HCT116 (cell line): ENCODE results near the gene ZFPL1. TPM values are rescaled to one million over a fixed set of nuclear protein-coding genes. Genes with fewer than 3 reads are reported as not detected.

Experiments
- ATAC-seq: fragments of 200-7000 bp; cut with Tn5 transposase; 2 replicates; pipeline ENCODE4 v1.9.1; 2020; ENCODE audit warnings: mild to moderate bottlenecking, moderate library complexity
- BruUV-seq: library from RNA; stranded (reverse); fragments of 400-500 nt; replicated peaks from 2 replicates; lab custom pipeline; 2021; lab: Mats Ljungman, UMichigan
- CTCF ChIA-PET: fragments of 300-600 bp; sonication (Branson Sonifier 250); formaldehyde crosslinking; loops from one replicate; lab custom pipeline; 2021; ENCODE audit warnings: antibody characterized with exemption; lab: Charles Lee
- POLR2A ChIA-PET: fragments of 300-600, 350-600 bp; sonication (Branson Sonifier 250); formaldehyde crosslinking; loops from one replicate; lab custom pipeline; 2021; ENCODE audit warnings: antibody characterized with exemption; lab: Charles Lee
- RAD21 ChIA-PET, 2 experiments: fragments of 300-600 bp; sonication (Branson Sonifier 250); formaldehyde crosslinking; loops; one replicate each; lab custom pipeline; 2023; ENCODE audit warnings: low total read pairs in 2 of 2; ENCODE audit not compliant: uncharacterized antibody in 2 of 2, unreplicated experiment in 2 of 2, low non-redundant PET in 1 of 2; lab: Charles Lee
- DNase-seq: peaks from one replicate; pipeline ENCODE4 v3.0.0-alpha.2; 2010; ENCODE audit warnings: low read depth, low spot score
- H2AFZ ChIP-seq: fragments of 200-600 bp; shearing (Covaris generic), sonication (generic); 2 replicates; pipeline ENCODE4 v1.6.1; 2017; ENCODE audit warnings: low read depth, mixed run types, mixed read lengths, antibody characterized with exemption, low read length; ENCODE audit not compliant: poor library complexity, severe bottlenecking
- H3K27ac ChIP-seq: 2 replicates; pipeline ENCODE4 v1.5.1; 2012; ENCODE audit warnings: low read depth, low read length
- H3K27me3 ChIP-seq: fragments of 200-600 bp; sonication (generic); 2 replicates; pipeline ENCODE4 v1.6.1; 2016; ENCODE audit warnings: mixed run types, low read length, mixed read lengths; ENCODE audit not compliant: insufficient read depth
- H3K36me3 ChIP-seq, 2 experiments: fragments of 200-500 bp in 1 of 2; fragments of 200-600 bp in 1 of 2; sonication (Bioruptor generic) in 1 of 2; sonication (generic) in 1 of 2; 2 replicates each; pipeline versions ENCODE4 v1.5.1 to v1.6.1; 2014 to 2016; ENCODE audit warnings: low read length in 2 of 2, inconsistent platforms in 1 of 2, mixed read lengths in 1 of 2, mixed run types in 1 of 2; ENCODE audit not compliant: insufficient read depth in 2 of 2, control insufficient read depth in 1 of 2
- H3K4me1 ChIP-seq, 2 experiments: fragments of 200-600 bp in 1 of 2; sonication (generic) in 1 of 2; 2 replicates each; pipeline versions ENCODE4 v1.5.1 to v1.6.1; 2012 to 2017; ENCODE audit warnings: low read length in 2 of 2, inconsistent platforms in 1 of 2, mild to moderate bottlenecking in 1 of 2, mixed read lengths in 1 of 2, mixed run types in 1 of 2, moderate library complexity in 1 of 2; ENCODE audit not compliant: insufficient read depth in 2 of 2, control insufficient read depth in 1 of 2
- H3K4me2 ChIP-seq: fragments of 200-600 bp; sonication (generic); 2 replicates; pipeline ENCODE4 v1.6.1; 2017; ENCODE audit warnings: mixed run types, low read length, mixed read lengths
- H3K4me3 ChIP-seq, 2 experiments: fragments of 200-600 bp in 1 of 2; sonication (generic) in 1 of 2; replicated peaks in 1 of 2; 2 replicates each; pipeline ENCODE4 v1.5.1; 2011 to 2016; ENCODE audit warnings: low read length in 2 of 2, control low read depth in 1 of 2, low read depth in 1 of 2, mild to moderate bottlenecking in 1 of 2, mixed read lengths in 1 of 2, mixed run types in 1 of 2
- H3K79me2 ChIP-seq: fragments of 200-600 bp; sonication (generic); 2 replicates; pipeline ENCODE4 v1.6.1; 2017; ENCODE audit warnings: mild to moderate bottlenecking, mixed run types, low read length, moderate library complexity, mixed read lengths; ENCODE audit not compliant: insufficient read depth
- H3K9ac ChIP-seq: fragments of 200-600 bp; sonication (generic); 2 replicates; pipeline ENCODE4 v1.6.1; 2016; ENCODE audit warnings: low read length, mixed read lengths
- H3K9me2 ChIP-seq: fragments of 200-600 bp; sonication (generic), shearing (Covaris generic); 2 replicates; pipeline ENCODE4 v1.6.1; 2017; ENCODE audit warnings: mixed run types, mild to moderate bottlenecking, moderate library complexity; ENCODE audit not compliant: insufficient read depth
- H3K9me3 ChIP-seq, 2 experiments: fragments of 200-500 bp in 1 of 2; fragments of 200-600 bp in 1 of 2; sonication (Bioruptor generic) in 1 of 2; sonication (generic) in 1 of 2; 2 replicates each; pipeline ENCODE4 v1.6.1; 2014 to 2017; ENCODE audit warnings: low read length in 2 of 2, mixed read lengths in 2 of 2, inconsistent platforms in 1 of 2, low read depth in 1 of 2, mild to moderate bottlenecking in 1 of 2, mixed run types in 1 of 2, moderate library complexity in 1 of 2; ENCODE audit not compliant: control insufficient read depth in 1 of 2, insufficient read depth in 1 of 2
- H4K20me1 ChIP-seq: fragments of 200-600 bp; sonication (generic), shearing (Covaris generic); 2 replicates; pipeline ENCODE4 v1.6.1; 2017; ENCODE audit warnings: mixed run types, mild to moderate bottlenecking, moderate library complexity; ENCODE audit not compliant: insufficient read depth
- ATF3 ChIP-seq: IDR thresholded peaks from 2 replicates; pipeline ENCODE4 v1.6.1; 2012
- CBX3 ChIP-seq: IDR thresholded peaks from 2 replicates; pipeline ENCODE4 v1.6.1; 2012; ENCODE audit warnings: low read depth
- CEBPB ChIP-seq: IDR thresholded peaks from 2 replicates; pipeline ENCODE4 v1.6.1; 2012; ENCODE audit warnings: low read depth
- CTCF ChIP-seq, 3 experiments: fragments of 200-600 bp in 1 of 3; sonication (generic) in 1 of 3; IDR thresholded peaks in 2 of 3; conservative IDR thresholded peaks in 1 of 3; 2 replicates each; pipeline ENCODE4 v1.5.1; 2012 to 2017; ENCODE audit warnings: low read depth in 2 of 3, low read length in 2 of 3, antibody characterized with exemption in 1 of 3, borderline replicate concordance in 1 of 3, control low read depth in 1 of 3, mild to moderate bottlenecking in 1 of 3, mixed read lengths in 1 of 3, mixed run types in 1 of 3, moderate library complexity in 1 of 3; ENCODE audit not compliant: insufficient read depth in 1 of 3
- ELF1 ChIP-seq: IDR thresholded peaks from 2 replicates; pipeline ENCODE4 v1.6.1; 2012; ENCODE audit warnings: low read depth, borderline replicate concordance
- EZH2phosphoT487 ChIP-seq: fragments of 200-600 bp; IDR thresholded peaks from 2 replicates; pipeline ENCODE4 v1.6.1; 2018; ENCODE audit warnings: antibody characterized with exemption, borderline replicate concordance
- JUND ChIP-seq: IDR thresholded peaks from 2 replicates; pipeline ENCODE4 v1.6.1; 2012
- MAX ChIP-seq: IDR thresholded peaks from 2 replicates; pipeline ENCODE4 v1.6.1; 2012
- POLR2A ChIP-seq: IDR thresholded peaks from 2 replicates; pipeline ENCODE4 v1.7.0; 2011; ENCODE audit warnings: borderline replicate concordance; ENCODE audit not compliant: insufficient read depth, insufficient read length; ENCODE audit errors: extremely low read depth
- POLR2AphosphoS5 ChIP-seq: IDR thresholded peaks from 2 replicates; pipeline ENCODE4 v1.6.1; 2011; ENCODE audit warnings: mild to moderate bottlenecking, low read depth, low read length, moderate library complexity
- RAD21 ChIP-seq: IDR thresholded peaks from 2 replicates; pipeline ENCODE4 v1.6.1; 2012; ENCODE audit warnings: low read depth, mild to moderate bottlenecking
- REST ChIP-seq: IDR thresholded peaks from 2 replicates; pipeline ENCODE4 v1.6.1; 2012; ENCODE audit warnings: low read depth
- SIN3A ChIP-seq: IDR thresholded peaks from 2 replicates; pipeline ENCODE4 v1.6.1; 2012; ENCODE audit warnings: low read depth
- SP1 ChIP-seq: IDR thresholded peaks from 2 replicates; pipeline ENCODE4 v1.6.1; 2012; ENCODE audit warnings: low read depth
- YY1 ChIP-seq: IDR thresholded peaks from 2 replicates; pipeline ENCODE4 v1.6.1; 2011; ENCODE audit warnings: low read length, low read depth, moderate library complexity, mild to moderate bottlenecking; ENCODE audit not compliant: insufficient replicate concordance; ENCODE audit errors: extremely low read depth
- ZBTB33 ChIP-seq: IDR thresholded peaks from 2 replicates; pipeline ENCODE4 v1.6.1; 2011; ENCODE audit warnings: mild to moderate bottlenecking, low read length, moderate library complexity; ENCODE audit not compliant: insufficient replicate concordance; ENCODE audit errors: extremely low read depth
- ZFX ChIP-seq: fragments of 450-650 bp; IDR thresholded peaks from 2 replicates; pipeline ENCODE4 v1.6.1; 2017
- ZNF274 ChIP-seq: fragments of 200-500 bp; sonication (Bioruptor generic); IDR thresholded peaks from 2 replicates; pipeline ENCODE4 v1.6.1; 2014; ENCODE audit warnings: mild to moderate bottlenecking, low read depth, low read length, inconsistent platforms
- intact Hi-C: fragments of 100-400 bp; cut with micrococcal nuclease; formaldehyde crosslinking; loops from 2 replicates; pipeline ENCODE4 v1.10.0; 2022
- total RNA-seq: library from RNA; stranded (reverse); gene quantifications from one replicate; pipeline ENCODE4 v1.2.1, GENCODE V29; 2021; ENCODE audit not compliant: unreplicated experiment

ZFPL1 gene
- total RNA-seq, 1 experiment from 2014 or later, result 35.3 TPM

- Histone ChIP-seq H3K79me2 (peaks cover 16% of the 10 kb centered on the region), H3K27me3 (no peaks in the 10 kb centered on the region), H3K9me2 (no peaks in the 10 kb centered on the region), H3K9me3 (no peaks in the 10 kb centered on the region), H3K36me3 (0 out of 4 replicates have a peak, but pooled peaks cover 0 to 10% of the 10 kb centered on the region in 2 experiments), H3K9ac (peak within 1 kb of the TSS; percentile 68), H2AFZ (no peak within 1 kb of the TSS), H3K4me3 (peak within 1 kb of the TSS; percentile 66 to 76), H3K27ac (peak within 1 kb of the TSS; percentile 82), H3K4me1 (peaks cover 22 to 50% of the 10 kb centered on the region in 2 experiments), H3K4me2 (peak within 1 kb of the TSS; percentile 92), H4K20me1 (no peaks in the 10 kb centered on the region)
- ChIA-PET POLR2A (interaction anchor here (0.6 to 3.7 kb wide), 17 partner anchors 9 to 396 kb away, joined by 3 to 21 read pairs (median 5); partner anchors contain the start of genes ARL2, CAPN1, FAU and MRPL49), CTCF (interaction anchor here (0.6 to 3.2 kb wide), 17 partner anchors 10 to 333 kb away, joined by 3 to 20 read pairs (median 4); partner anchors contain the start of genes ARL2, CAPN1, CDC42BPG and FAU), RAD21 (interaction anchor here (0.7 to 0.9 kb wide), 2 partner anchors 11 to 204 kb away, joined by 3 to 5 read pairs; partner anchors contain the start of gene MRPL49 (in 1 of the 2))
- ATAC-seq, result peak; percentile 81
- no TSS peak for BruUV-seq
- peak; percentile 89 for DNase-seq
- intact Hi-C loops, result loop anchor here (2.0 to 10.0 kb wide), 3 partner anchors 70 to 265 kb away; partner anchors contain the start of genes ATG2A and CAPN1
- TF ChIP-seq EZH2phosphoT487 (no peak), REST (no peak), ATF3 (no peak), JUND (no peak), ELF1 (no peak), POLR2A (peak; percentile 99), SP1 (no peak), CEBPB (no peak), YY1 (no peak), CTCF (IDR thresholded peaks at IDR 0.05 in 2 of 3, conservative IDR thresholded peaks at IDR 0.05 in 1 of 3; ENCODE audit: borderline replicate concordance in 1 of 3, insufficient read depth in 1 of 3, low read depth in 2 of 3, low read length in 2 of 3) (no peak), RAD21 (no peak), SIN3A (no peak), ZNF274 (no peak), MAX (no peak), CBX3 (no peak), ZBTB33 (peak; percentile 43), ZFX (no peak), POLR2AphosphoS5 (peak; percentile 99)
Measured at GRCh38 chr11:65111744-65112545, 27.9 kb downstream of the ZFPL1 start, which contains the start of gene TM7SF2. Gene TM7SF2, plus strand, starts transcription at chr11:65111872. Its CDS starts 144 bp downstream, at chr11:65112016.
